H1 (cell line): Measurements from ENCODE around the gene CLN5. TPM values are rescaled to one million over a fixed set of nuclear protein-coding genes. Genes with fewer than 3 reads are reported as not detected.

Experiments
- CTCF ChIA-PET: fragments of 300-600 bp; sonication (Branson Sonifier 250); formaldehyde crosslinking; loops from one replicate; lab custom pipeline; 2021; ENCODE audit not compliant: partially characterized antibody; lab: Charles Lee
- POLR2A ChIA-PET: fragments of 300-600 bp; sonication (Branson Sonifier 250); formaldehyde crosslinking; loops from one replicate; lab custom pipeline; 2021; ENCODE audit warnings: inconsistent platforms; ENCODE audit not compliant: partially characterized antibody; lab: Charles Lee
- DNase-seq, 2 experiments: peaks; one replicate each; pipeline versions ENCODE4 v3.0.0 to v3.0.0-alpha.2; 2010 to 2022; ENCODE audit warnings: low spot score in 2 of 2, low read depth in 1 of 2, mixed read lengths in 1 of 2
- FAIRE-seq: peaks from 2 replicates; lab custom pipeline; 2011; peaks lifted over from hg19 to GRCh38; lab: Jason Lieb, UNC
- H2AFZ ChIP-seq: 2 replicates; pipeline ENCODE4 v1.8.1; 2012; ENCODE audit warnings: low read length, inconsistent platforms
- H2AK5ac ChIP-seq: 2 replicates; pipeline ENCODE4 v1.6.1; 2013; ENCODE audit warnings: low read depth, low read length
- H2BK120ac ChIP-seq: replicated peaks from 2 replicates; pipeline ENCODE3; 2013; ENCODE audit warnings: low read depth, low read length, inconsistent platforms
- H2BK12ac ChIP-seq: 2 replicates; pipeline ENCODE4 v1.6.1; 2013; ENCODE audit warnings: low read depth, low read length
- H2BK15ac ChIP-seq: 2 replicates; pipeline ENCODE4 v1.6.1; 2013; ENCODE audit warnings: low read length
- H2BK20ac ChIP-seq: 2 replicates; pipeline ENCODE4 v1.6.1; 2013; ENCODE audit warnings: low read length
- H2BK5ac ChIP-seq: 2 replicates; pipeline ENCODE4 v1.6.1; 2013; ENCODE audit warnings: low read depth, low read length
- H3K14ac ChIP-seq: 2 replicates; pipeline ENCODE4 v1.6.1; 2013; ENCODE audit warnings: inconsistent platforms; ENCODE audit not compliant: insufficient read length
- H3K18ac ChIP-seq: 2 replicates; pipeline ENCODE4 v1.6.1; 2013; ENCODE audit warnings: low read length; ENCODE audit errors: extremely low read depth
- H3K23ac ChIP-seq: 2 replicates; pipeline ENCODE4 v1.6.1; 2013; ENCODE audit warnings: inconsistent platforms; ENCODE audit not compliant: insufficient read length
- H3K23me2 ChIP-seq: 2 replicates; pipeline ENCODE4 v1.6.1; 2013; ENCODE audit warnings: low read depth, low read length
- H3K27ac ChIP-seq: 2 replicates; pipeline ENCODE4 v1.6.1; 2011; ENCODE audit warnings: low read depth, low read length, inconsistent platforms
- H3K27me3 ChIP-seq, 4 experiments: replicated peaks in 1 of 4; 1 replicate in 1 of 4; 2 replicates in 3 of 4; pipeline versions ENCODE4 v1.6.1 to v1.8.1; 2011 to 2013; ENCODE audit warnings: low read length in 3 of 4, mild to moderate bottlenecking in 3 of 4, inconsistent platforms in 2 of 4, mixed read lengths in 2 of 4, moderate library complexity in 1 of 4; ENCODE audit not compliant: control insufficient read depth in 3 of 4, insufficient read depth in 3 of 4; ENCODE audit errors: extremely low read depth in 1 of 4
- H3K36me3 ChIP-seq, 4 experiments: 2 replicates each; pipeline versions ENCODE4 v1.6.1 to v1.8.1; 2011 to 2013; ENCODE audit warnings: mild to moderate bottlenecking in 4 of 4, low read length in 3 of 4, moderate library complexity in 2 of 4, control low read depth in 1 of 4, inconsistent platforms in 1 of 4; ENCODE audit not compliant: insufficient read depth in 4 of 4, control insufficient read depth in 2 of 4
- H3K4ac ChIP-seq: replicated peaks from 2 replicates; pipeline ENCODE3; 2013; ENCODE audit warnings: low read length, low read depth, mixed read lengths, inconsistent platforms; ENCODE audit not compliant: insufficient read length
- H3K4me1 ChIP-seq, 4 experiments: replicated peaks in 1 of 4; 1 replicate in 1 of 4; 2 replicates in 3 of 4; pipeline versions ENCODE4 v1.6.1 to v1.8.1; 2011 to 2013; ENCODE audit warnings: low read length in 3 of 4, inconsistent platforms in 2 of 4, mixed read lengths in 1 of 4; ENCODE audit not compliant: insufficient read depth in 4 of 4, control insufficient read depth in 3 of 4
- H3K4me2 ChIP-seq, 2 experiments: 2 replicates each; pipeline versions ENCODE4 v1.6.1 to v1.8.1; 2011 to 2013; ENCODE audit warnings: low read depth in 2 of 2, low read length in 2 of 2, control low read depth in 1 of 2, inconsistent platforms in 1 of 2, mild to moderate bottlenecking in 1 of 2; ENCODE audit not compliant: insufficient read depth in 1 of 2
- H3K4me3 ChIP-seq, 4 experiments: fragments of 200-600, 300-600 bp in 1 of 4; sonication (generic), shearing (Covaris generic), sonication (Bioruptor Twin) in 1 of 4; 2 replicates each; pipeline versions ENCODE4 v1.5.1 to v1.8.1; 2011 to 2016; ENCODE audit warnings: low read length in 4 of 4, low read depth in 3 of 4, control low read depth in 2 of 4, inconsistent platforms in 2 of 4, mild to moderate bottlenecking in 2 of 4, mixed read lengths in 1 of 4, moderate library complexity in 1 of 4; ENCODE audit not compliant: insufficient read depth in 2 of 4; ENCODE audit errors: extremely low read depth in 1 of 4
- H3K56ac ChIP-seq: replicated peaks from 2 replicates; pipeline ENCODE3; 2013; ENCODE audit warnings: low read depth, mild to moderate bottlenecking, mixed read lengths, low read length, inconsistent platforms; ENCODE audit not compliant: insufficient read length
- H3K79me1 ChIP-seq: 2 replicates; pipeline ENCODE4 v1.6.1; 2013; ENCODE audit warnings: low read depth, low read length, control low read depth
- H3K79me2 ChIP-seq, 2 experiments: 2 replicates each; pipeline versions ENCODE4 v1.6.1 to v1.8.1; 2012 to 2013; ENCODE audit warnings: low read length in 2 of 2, mild to moderate bottlenecking in 2 of 2, inconsistent platforms in 1 of 2; ENCODE audit not compliant: insufficient read depth in 2 of 2, control insufficient read depth in 1 of 2
- H3K9ac ChIP-seq, 4 experiments: replicated peaks in 1 of 4; 1 replicate in 1 of 4; 2 replicates in 3 of 4; pipeline versions ENCODE4 v1.6.1 to v1.8.1; 2011 to 2013; ENCODE audit warnings: low read depth in 3 of 4, low read length in 3 of 4, control low read depth in 2 of 4, mild to moderate bottlenecking in 2 of 4, moderate library complexity in 2 of 4, inconsistent platforms in 1 of 4; ENCODE audit errors: extremely low read depth in 1 of 4
- H3K9me3 ChIP-seq, 2 experiments: 2 replicates each; pipeline versions ENCODE4 v1.6.1 to v1.8.1; 2012 to 2013; ENCODE audit warnings: mild to moderate bottlenecking in 2 of 2, moderate library complexity in 2 of 2, control low read depth in 1 of 2, inconsistent platforms in 1 of 2, low read depth in 1 of 2, low read length in 1 of 2, mixed read lengths in 1 of 2; ENCODE audit not compliant: insufficient read depth in 2 of 2
- H4K20me1 ChIP-seq, 2 experiments: replicated peaks in 1 of 2; 2 replicates each; pipeline versions ENCODE3 to v1.8.1; 2011 to 2013; ENCODE audit warnings: inconsistent platforms in 2 of 2, low read length in 2 of 2, mild to moderate bottlenecking in 1 of 2; ENCODE audit not compliant: insufficient read depth in 2 of 2, control insufficient read depth in 1 of 2
- H4K5ac ChIP-seq: 2 replicates; pipeline ENCODE4 v1.6.1; 2013; ENCODE audit warnings: low read length, low read depth, mixed read lengths, inconsistent platforms; ENCODE audit not compliant: insufficient read length
- H4K8ac ChIP-seq: 2 replicates; pipeline ENCODE4 v1.8.0; 2013; ENCODE audit warnings: mild to moderate bottlenecking, moderate library complexity, low read length, inconsistent platforms; ENCODE audit not compliant: insufficient read depth; ENCODE audit errors: extremely low read depth
- H4K91ac ChIP-seq: replicated peaks from 2 replicates; pipeline ENCODE3; 2013; ENCODE audit warnings: low read length, mixed read lengths, inconsistent platforms; ENCODE audit not compliant: insufficient read length
- CHD2 ChIP-seq: IDR thresholded peaks from 2 replicates; pipeline ENCODE4 v1.6.1; 2012; ENCODE audit warnings: low read length, improper control_type of control experiment
- CREB1 ChIP-seq: IDR thresholded peaks from 2 replicates; pipeline ENCODE4 v1.6.1; 2012; ENCODE audit warnings: inconsistent platforms
- E2F6 ChIP-seq: IDR thresholded peaks from 2 replicates; pipeline ENCODE4 v1.6.1; 2012; ENCODE audit warnings: inconsistent platforms
- KDM1A ChIP-seq: fragments of 200-600, 300-600 bp; sonication (generic); IDR thresholded peaks from 2 replicates; pipeline ENCODE4 v1.7.1; 2016; ENCODE audit warnings: mild to moderate bottlenecking, low read length, borderline replicate concordance
- POLR2AphosphoS5 ChIP-seq: IDR thresholded peaks from 2 replicates; pipeline ENCODE4 v1.6.1; 2011; ENCODE audit warnings: low read depth, low read length
- SAP30 ChIP-seq: fragments of 300-600 bp; sonication (generic); IDR thresholded peaks from 2 replicates; pipeline ENCODE4 v1.7.1; 2012; ENCODE audit warnings: low read length, moderate library complexity, mild to moderate bottlenecking, inconsistent platforms; ENCODE audit not compliant: insufficient read depth, insufficient replicate concordance
- SP1 ChIP-seq: IDR thresholded peaks from 2 replicates; pipeline ENCODE4 v1.6.1; 2011; ENCODE audit warnings: low read depth, low read length
- TBP ChIP-seq: IDR thresholded peaks from 2 replicates; pipeline ENCODE4 v1.6.1; 2011; ENCODE audit warnings: low read depth, low read length, improper control_type of control experiment
- WGBS, 2 experiments: shearing (Covaris generic) in 1 of 2; methylation state at CpG; one replicate each; pipeline versions ENCODE4 v1.1.6 to v1.1.7; 2013 to 2015; ENCODE audit warnings: low lambda C conversion rate in 2 of 2, mixed read lengths in 2 of 2, inconsistent platforms in 1 of 2, low coverage in 1 of 2, missing lambda C conversion rate in 1 of 2; ENCODE audit not compliant: insufficient replicate concordance in 2 of 2, insufficient coverage in 1 of 2, insufficient read length in 1 of 2; ENCODE audit errors: extremely low coverage in 1 of 2, missing lambda C conversion rate in 1 of 2; 5-methylcytosine and 5-hydroxymethylcytosine counted together
- polyA plus RNA-seq, 7 experiments: library from polyadenylated mRNA; depleted of rRNA in 3 of 7; stranded (reverse) in 5 of 7; unstranded in 2 of 7; fragments of >200 nt in 5 of 7; fragments of 200-250 nt in 2 of 7; gene quantifications; 1 replicate in 5 of 7; 2 replicates in 1 of 7; 4 replicates in 1 of 7; pipeline versions ENCODE4 v1.2.1 to v1.2.3, GENCODE V29; 2011 to 2013; ENCODE audit warnings: missing spikeins in 2 of 7, mixed read lengths in 2 of 7
- total RNA-seq: library from RNA; stranded (reverse); fragmentation: NEBNext Ultra II Directional; extraction: Animal tissue kit (Norgen Biotek cat#: 25700); gene quantifications from 2 replicates; pipeline ENCODE4 v1.2.1, GENCODE V29; 2021

Gene CLN5
- total and polyA plus RNA-seq, 2 of the 8 experiments (the other 6 are each of a cell fraction or from before 2014, with no cell fraction given): 5.3 to 10.1 TPM

GRCh38 chr13:76991432-76991795, 467 bp upstream of the CLN5 start:
- no peak overlapping the region for H3K27ac ChIP-seq
- DNase-seq: no peak
- 40% methylated on average over 15 of the region's 15 CpGs; no CpG with 5 or more reads in 1 of the 2 experiments for WGBS, 2 experiments

More at GRCh38 chr13:76991432-76991795, 467 bp upstream of the CLN5 start:
- POLR2A ChIA-PET: interaction anchor here (1.3 to 2.0 kb wide), 2 partner anchors 10 to 11 kb away, joined by 4 to 8 read pairs; no protein-coding TSS in a partner anchor
- peaks cover 0 to 3% of the 10 kb centered on the region in 2 experiments; a peak in 1 of 4 replicates for H3K79me2 ChIP-seq
- H3K23me2 ChIP-seq: peaks cover 8% of the 10 kb centered on the region
- peak overlapping the region; percentile 66 to 87 (median 82) for H3K4me3 ChIP-seq
- H2BK5ac ChIP-seq: no peak overlapping the region
- no peak for FAIRE-seq
- H3K4me2 ChIP-seq: peak overlapping the region; percentile 85 to 89
- no peaks in the 10 kb centered on the region for H3K9me3 ChIP-seq
- TF ChIP-seq CREB1: no peak
- no peak for TF ChIP-seq KDM1A
- TF ChIP-seq CHD2: no peak
- no peak for TF ChIP-seq TBP
- no peak for TF ChIP-seq SAP30
- TF ChIP-seq POLR2AphosphoS5: no peak
- TF ChIP-seq E2F6: no peak
- no peak for TF ChIP-seq SP1
- TF ChIP-seq, all 59 proteins: peak for 0
- Histone ChIP-seq H4K91ac (no peak overlapping the region), H2BK15ac (no peak overlapping the region), H3K36me3 (peaks cover 0 to 3% (median 0%) of the 10 kb centered on the region in 4 experiments; a peak in 1 of 8 replicates), H2AFZ (peak overlapping the region; percentile 74), H4K20me1 (no peaks in the 10 kb centered on the region), H2BK12ac (0 out of 2 replicates have a peak overlapping the region, but pooled peaks have one; percentile 76), H3K79me1 (no peaks in the 10 kb centered on the region), H3K56ac (no peak overlapping the region), H2BK120ac (no peak overlapping the region), H3K14ac (no peak overlapping the region), H2AK5ac (no peak overlapping the region), H3K27me3 (no peaks in the 10 kb centered on the region; a peak in 1 of 7 replicates), H2BK20ac (no peak overlapping the region), H4K8ac (peak overlapping the region; percentile 47), H3K9ac (peak overlapping the region in 3 of 4 experiments; percentile 34 to 50 (median 42); a peak in 6 of 7 replicates), H3K4me1 (peaks cover 0 to 8% (median 4%) of the 10 kb centered on the region in 4 experiments; a peak in 4 of 7 replicates), H3K4ac (no peak overlapping the region), H3K23ac (no peak overlapping the region), H3K18ac (no peak overlapping the region), H4K5ac (peak overlapping the region; percentile 65)
- CTCF ChIA-PET: interaction anchor here (0.7 to 3.9 kb wide), 5 partner anchors 11 to 322 kb away, joined by 3 to 26 read pairs (median 4); no protein-coding TSS in a partner anchor
